GM23248 (cell line): ENCODE measurements around the gene ADAMTS7. TPM values are rescaled to one million over a fixed set of nuclear protein-coding genes. Genes with fewer than 3 reads are reported as not detected.
"Not testable (repeated sequence)": the region's sequence is repeated elsewhere in the genome, so short reads cannot be mapped to it uniquely, and the experiment has no call there.

ENCODE experiments used
- DNase-seq: peaks from one replicate; pipeline ENCODE4 v3.0.0-alpha.2; 2015
- H2AFZ ChIP-seq: fragments of 200-600 bp; sonication (generic); 2 replicates; pipeline ENCODE4 v1.6.1; 2016; ENCODE audit warnings: antibody characterized with exemption
- H3F3A ChIP-seq: fragments of 200-600 bp; sonication (generic); 2 replicates; pipeline ENCODE4 v1.6.1; 2016; ENCODE audit warnings: mild to moderate bottlenecking, antibody characterized with exemption, mixed run types; ENCODE audit not compliant: insufficient read depth
- H3K27ac ChIP-seq: fragments of 200-600 bp; sonication (generic); 2 replicates; pipeline ENCODE4 v1.5.1; 2016; ENCODE audit warnings: mild to moderate bottlenecking
- H3K27me3 ChIP-seq: fragments of 200-600 bp; sonication (generic); replicated peaks from 2 replicates; pipeline ENCODE4 v1.6.1; 2016; ENCODE audit warnings: mild to moderate bottlenecking; ENCODE audit not compliant: insufficient read depth
- H3K36me3 ChIP-seq: fragments of 200-600 bp; sonication (generic); 2 replicates; pipeline ENCODE4 v1.6.1; 2016; ENCODE audit warnings: low read depth, mild to moderate bottlenecking
- H3K4me1 ChIP-seq: fragments of 200-600 bp; sonication (generic); 2 replicates; pipeline ENCODE4 v1.6.1; 2016; ENCODE audit warnings: mild to moderate bottlenecking; ENCODE audit not compliant: insufficient read depth
- H3K4me2 ChIP-seq: fragments of 200-600 bp; sonication (generic); one replicate; pipeline ENCODE4 v1.6.1; 2016; ENCODE audit warnings: mild to moderate bottlenecking; ENCODE audit not compliant: unreplicated experiment
- H3K4me3 ChIP-seq: fragments of 200-600 bp; sonication (generic); 2 replicates; pipeline ENCODE4 v1.5.1; 2016; ENCODE audit warnings: mild to moderate bottlenecking
- H3K79me2 ChIP-seq: fragments of 200-600 bp; sonication (generic); 2 replicates; pipeline ENCODE4 v1.6.1; 2016; ENCODE audit warnings: mild to moderate bottlenecking; ENCODE audit not compliant: insufficient read depth
- H3K9ac ChIP-seq: fragments of 200-600 bp; sonication (generic); 2 replicates; pipeline ENCODE4 v1.6.1; 2016; ENCODE audit warnings: mild to moderate bottlenecking
- H3K9me2 ChIP-seq: fragments of 200-600 bp; sonication (generic); 2 replicates; pipeline ENCODE4 v1.6.1; 2016; ENCODE audit warnings: mixed run types, mild to moderate bottlenecking, moderate library complexity; ENCODE audit not compliant: insufficient read depth
- H3K9me3 ChIP-seq: fragments of 200-600 bp; sonication (generic); one replicate; pipeline ENCODE4 v1.6.1; 2017; ENCODE audit warnings: low read depth
- H4K20me1 ChIP-seq: fragments of 200-600 bp; sonication (generic); 2 replicates; pipeline ENCODE4 v1.6.0; 2016; ENCODE audit not compliant: insufficient read depth
- EZH2 ChIP-seq: fragments of 200-600 bp; sonication (generic); IDR thresholded peaks from 2 replicates; pipeline ENCODE4 v1.6.1; 2018; ENCODE audit warnings: antibody characterized with exemption, mild to moderate bottlenecking; ENCODE audit not compliant: insufficient read depth, poor library complexity, severe bottlenecking
- EZH2phosphoT487 ChIP-seq: fragments of 200-600 bp; sonication (generic); IDR thresholded peaks from 2 replicates; pipeline ENCODE4 v1.6.1; 2018; ENCODE audit warnings: antibody characterized with exemption, moderate library complexity, mild to moderate bottlenecking, low read depth; ENCODE audit not compliant: insufficient read depth
- WGBS, 2 experiments: methylation state at CpG; one replicate each; pipeline ENCODE4 v1.1.6; 2015 to 2017; ENCODE audit warnings: low lambda C conversion rate in 2 of 2, low coverage in 1 of 2; ENCODE audit errors: missing lambda C conversion rate in 2 of 2; 5-methylcytosine and 5-hydroxymethylcytosine counted together
- in situ Hi-C: fragments of 300-500 bp; cut with MboI; formaldehyde crosslinking; loops from 2 replicates; pipeline ENCODE4 v1.15.0; 2020
- polyA plus RNA-seq: library from polyadenylated mRNA; unstranded; fragments of >200 nt; fragmentation: Nextera tagmentation; extraction: Ambion mirVana; gene quantifications from 2 replicates; pipeline ENCODE4 v1.2.1, GENCODE V29; 2016
- total RNA-seq: library from RNA; depleted of rRNA; stranded (reverse); fragments of >200 nt; shearing (Covaris generic); gene quantifications from 2 replicates; pipeline ENCODE4 v1.2.3, GENCODE V29; 2014

Gene ADAMTS7
- total and polyA plus RNA-seq, 2 experiments from 2014 or later: 0.89 to 2.4 TPM

DNA sequence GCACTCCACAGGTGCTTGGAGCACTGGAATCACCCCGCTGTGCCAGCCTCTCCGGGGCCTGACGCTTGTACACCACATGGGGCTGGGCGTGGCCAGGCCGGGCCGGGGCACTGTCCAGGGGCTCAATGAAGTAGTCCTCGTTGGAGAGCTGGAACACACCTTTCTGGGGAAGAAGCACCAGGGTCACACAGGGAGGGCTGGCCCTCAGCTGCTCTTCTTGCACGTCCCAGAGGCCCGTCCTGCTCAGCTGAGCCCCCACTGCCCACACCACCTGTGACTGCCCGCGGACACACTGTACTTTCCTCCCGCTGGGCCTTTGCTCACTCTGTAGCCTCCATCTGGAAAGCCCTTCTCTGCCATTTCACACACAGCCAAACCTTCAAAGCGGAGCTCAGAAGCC, 13.3 kb downstream of the ADAMTS7 start:
- peak; percentile 6 for DNase-seq
- H3K4me2 ChIP-seq: peak overlapping the region; percentile 10
- no peaks in the 10 kb centered on the region for H3K79me2 ChIP-seq
- no peak overlapping the region for H3K9ac ChIP-seq
- no peak overlapping the region for H3K27ac ChIP-seq
- no peak overlapping the region for H3K4me3 ChIP-seq
- TF ChIP-seq EZH2: no peak
- TF ChIP-seq EZH2phosphoT487: no peak
- H4K20me1 ChIP-seq: no peaks in the 10 kb centered on the region
- no peaks in the 10 kb centered on the region for H3F3A ChIP-seq
- in situ Hi-C loops: no loop called here
- H3K9me3 ChIP-seq: no peaks in the 10 kb centered on the region
- H3K27me3 ChIP-seq: no peaks in the 10 kb centered on the region
- H3K9me2 ChIP-seq: no peaks in the 10 kb centered on the region
- 62% methylated on average over 11 to 13 of the region's 13 CpGs for WGBS, 2 experiments
- H3K36me3 ChIP-seq: no peaks in the 10 kb centered on the region
- peak overlapping the region; percentile 49; the same call in 1 of the 2 replicates for H2AFZ ChIP-seq
- peaks cover 8% of the 10 kb centered on the region; the same call in 1 of the 2 replicates for H3K4me1 ChIP-seq

DNA sequence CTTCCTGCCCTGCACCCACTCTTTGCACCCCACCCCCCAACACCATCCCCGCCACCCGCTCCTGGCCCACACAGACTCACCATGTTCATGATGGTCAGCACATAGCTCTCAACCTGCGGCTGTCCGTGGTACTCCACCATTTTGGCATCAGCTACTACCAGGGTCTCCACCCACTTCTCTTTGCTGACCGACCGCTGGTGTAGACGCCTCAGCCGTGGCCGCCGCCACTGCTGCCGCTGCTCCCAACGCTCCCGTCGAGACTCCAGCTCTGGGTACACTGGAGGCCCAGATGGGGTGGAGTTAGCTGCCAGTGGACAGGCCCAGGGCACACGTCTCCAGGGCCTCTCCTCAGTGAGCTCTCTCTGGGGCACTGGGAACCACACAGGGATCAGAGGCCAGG, 14.8 kb downstream of the ADAMTS7 start:
- Histone ChIP-seq H3F3A (no peaks in the 10 kb centered on the region), H3K9me2 (no peaks in the 10 kb centered on the region), H3K4me1 (peaks cover 8% of the 10 kb centered on the region; the same call in 1 of the 2 replicates), H3K79me2 (no peaks in the 10 kb centered on the region), H4K20me1 (no peaks in the 10 kb centered on the region), H3K36me3 (no peaks in the 10 kb centered on the region), H3K27ac (no peak overlapping the region), H3K9me3 (no peaks in the 10 kb centered on the region), H3K27me3 (no peaks in the 10 kb centered on the region), H3K4me2 (no peak overlapping the region), H3K9ac (no peak overlapping the region), H3K4me3 (no peak overlapping the region), H2AFZ (no peak overlapping the region)
- in situ Hi-C loops: no loop called here
- no peak for TF ChIP-seq EZH2phosphoT487
- TF ChIP-seq EZH2: no peak
- 96% methylated on average over 11 to 15 of the region's 15 CpGs for WGBS, 2 experiments
- DNase-seq: no peak

DNA sequence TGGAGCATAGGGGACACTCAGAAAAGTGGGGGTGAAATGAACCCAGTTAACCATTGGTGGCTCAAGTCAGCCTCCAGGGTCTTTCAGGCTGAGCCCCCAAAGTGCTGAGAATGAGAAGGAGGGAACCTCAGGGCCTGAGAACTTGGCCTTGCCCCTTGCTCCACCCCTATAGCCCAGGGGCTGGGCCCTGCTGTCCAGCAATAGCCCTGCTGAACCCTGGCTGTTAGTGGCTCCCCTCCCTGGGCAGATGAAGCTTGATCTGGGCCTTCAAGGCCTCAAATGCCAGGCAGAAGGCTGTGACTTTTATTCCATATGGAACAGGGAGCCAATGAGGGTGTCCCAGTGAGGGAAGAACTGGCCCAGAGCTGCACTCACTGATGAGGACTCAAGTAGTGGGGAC, 16.2 kb downstream of the ADAMTS7 start:
- no peak overlapping the region for H3K4me2 ChIP-seq
- no peak overlapping the region for H2AFZ ChIP-seq
- TF ChIP-seq EZH2 (no peak), EZH2phosphoT487 (no peak)
- H3K4me3 ChIP-seq: no peak overlapping the region
- H3K79me2 ChIP-seq: no peaks in the 10 kb centered on the region
- H3K27ac ChIP-seq: no peak overlapping the region
- no peaks in the 10 kb centered on the region for H3K9me2 ChIP-seq
- no peaks in the 10 kb centered on the region for H3K36me3 ChIP-seq
- no peaks in the 10 kb centered on the region for H3K27me3 ChIP-seq
- peaks cover 8% of the 10 kb centered on the region; the same call in 1 of the 2 replicates for H3K4me1 ChIP-seq
- H3K9me3 ChIP-seq: no peaks in the 10 kb centered on the region
- H4K20me1 ChIP-seq: no peaks in the 10 kb centered on the region
- H3K9ac ChIP-seq: no peak overlapping the region
- no peak for DNase-seq
- H3F3A ChIP-seq: no peaks in the 10 kb centered on the region
- in situ Hi-C loops: no loop called here

DNA sequence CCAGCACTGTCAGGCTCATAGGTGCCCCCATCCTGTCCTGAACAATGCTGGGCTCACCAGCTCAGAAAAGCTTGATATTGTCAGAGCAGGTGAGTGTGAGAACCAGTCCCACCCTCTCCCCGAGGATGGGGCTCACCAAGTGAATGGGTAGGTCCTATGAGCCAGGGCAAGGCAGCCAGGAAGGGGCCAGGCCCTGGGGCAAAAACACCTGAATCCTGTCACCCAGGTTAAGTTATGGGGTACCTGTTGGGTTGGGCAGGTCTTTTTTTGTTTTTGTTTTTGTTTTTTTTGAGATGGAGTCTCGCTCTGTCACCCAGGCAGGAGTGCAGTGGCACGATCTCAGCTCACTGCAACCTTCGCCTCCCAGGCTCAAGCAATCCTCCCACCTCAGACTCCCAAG, 16.8 kb downstream of the ADAMTS7 start:
- H3K4me2 ChIP-seq, in situ Hi-C loops, H3F3A ChIP-seq, H3K79me2 ChIP-seq, H3K36me3 ChIP-seq, H3K27ac ChIP-seq, H3K4me1 ChIP-seq, H3K9ac ChIP-seq, H3K4me3 ChIP-seq, H3K9me3 ChIP-seq, H3K27me3 ChIP-seq, H3K9me2 ChIP-seq, H4K20me1 ChIP-seq, H2AFZ ChIP-seq, DNase-seq: not testable (repeated sequence)
- 87 to 89% methylated on average over 4 of the region's 4 CpGs for WGBS, 2 experiments

DNA sequence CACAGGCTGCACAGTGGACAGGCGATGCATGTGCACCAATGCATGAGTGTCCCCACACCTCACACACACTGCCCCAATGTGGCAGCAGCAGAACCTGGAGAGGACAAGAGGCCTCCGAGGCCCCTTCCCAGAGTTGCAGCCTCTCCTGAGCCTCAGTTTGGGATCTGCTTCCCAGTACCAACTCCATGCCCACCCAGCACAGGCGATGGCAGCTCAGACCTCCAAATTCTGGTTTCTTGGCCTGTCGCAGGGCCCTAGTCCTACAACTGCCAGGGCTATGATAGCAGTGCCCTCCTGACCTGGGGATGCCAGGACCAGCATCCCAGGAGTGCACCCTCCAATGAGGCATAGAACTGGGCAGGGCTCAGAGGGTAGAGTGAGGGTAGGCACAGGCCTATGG, 19.9 kb downstream of the ADAMTS7 start:
- no peak overlapping the region for H3K4me3 ChIP-seq
- no peak overlapping the region for H3K27ac ChIP-seq
- H3K9ac ChIP-seq: no peak overlapping the region
- H3K27me3 ChIP-seq: no peaks in the 10 kb centered on the region
- DNase-seq: no peak
- no peaks in the 10 kb centered on the region for H3K9me3 ChIP-seq
- in situ Hi-C loops: no loop called here
- H3K4me2 ChIP-seq: no peak overlapping the region
- no peaks in the 10 kb centered on the region for H3K36me3 ChIP-seq
- no peaks in the 10 kb centered on the region for H3K4me1 ChIP-seq
- no peak for TF ChIP-seq EZH2phosphoT487
- TF ChIP-seq EZH2: no peak
- H4K20me1 ChIP-seq: no peaks in the 10 kb centered on the region
- no peaks in the 10 kb centered on the region for H3F3A ChIP-seq
- WGBS, 2 experiments: 90 to 94% methylated on average over 3 to 4 of the region's 4 CpGs
- H3K79me2 ChIP-seq: no peaks in the 10 kb centered on the region
- H2AFZ ChIP-seq: no peak overlapping the region
- no peaks in the 10 kb centered on the region for H3K9me2 ChIP-seq
